Keratinocyte (primary cell): ENCODE measurements around the gene ZNF142. TPM values are rescaled to one million over a fixed set of nuclear protein-coding genes. Genes with fewer than 3 reads are reported as not detected.

Experiments
- DNase-seq: peaks from one replicate; pipeline ENCODE4 v3.0.0-alpha.2; 2011; ENCODE audit warnings: low read depth, missing footprints, low spot score
- FAIRE-seq: peaks from 2 replicates; lab custom pipeline; 2011; peaks lifted over from hg19 to GRCh38; lab: Jason Lieb, UNC
- H2AFZ ChIP-seq: 2 replicates; pipeline ENCODE4 v1.6.0; 2012; ENCODE audit warnings: low read length, control low read depth, inconsistent platforms; ENCODE audit not compliant: control insufficient read depth
- H3K27ac ChIP-seq: 2 replicates; pipeline ENCODE4 v1.5.1; 2011; ENCODE audit warnings: low read length; ENCODE audit not compliant: control insufficient read depth, insufficient read depth
- H3K27me3 ChIP-seq: 3 replicates; pipeline ENCODE4 v1.6.0; 2011; ENCODE audit warnings: low read length; ENCODE audit not compliant: control insufficient read depth, insufficient read depth; ENCODE audit errors: extremely low read depth
- H3K36me3 ChIP-seq, 2 experiments: 2 replicates in 1 of 2; 3 replicates in 1 of 2; pipeline ENCODE4 v1.5.1; 2011; ENCODE audit warnings: low read length in 2 of 2, mild to moderate bottlenecking in 1 of 2; ENCODE audit not compliant: control insufficient read depth in 2 of 2, insufficient read depth in 2 of 2; ENCODE audit errors: extremely low read depth in 1 of 2
- H3K4me1 ChIP-seq: 3 replicates; pipeline ENCODE4 v1.5.1; 2011; ENCODE audit warnings: low read length; ENCODE audit not compliant: control insufficient read depth, insufficient read depth; ENCODE audit errors: extremely low read depth
- H3K4me2 ChIP-seq: 3 replicates; pipeline ENCODE4 v1.6.0; 2011; ENCODE audit warnings: low read depth, low read length; ENCODE audit not compliant: control insufficient read depth, insufficient read depth; ENCODE audit errors: extremely low read depth
- H3K4me3 ChIP-seq, 3 experiments: fragments of 200-600 bp in 1 of 3; sonication (generic) in 1 of 3; 2 replicates in 2 of 3; 3 replicates in 1 of 3; pipeline ENCODE4 v1.5.1; 2011 to 2016; ENCODE audit warnings: low read length in 3 of 3, mild to moderate bottlenecking in 3 of 3, control low read depth in 2 of 3, inconsistent platforms in 1 of 3, low read depth in 1 of 3, mixed read lengths in 1 of 3, mixed run types in 1 of 3, moderate library complexity in 1 of 3; ENCODE audit not compliant: control insufficient read depth in 2 of 3, insufficient read depth in 2 of 3; ENCODE audit errors: extremely low read depth in 1 of 3
- H3K79me2 ChIP-seq: 2 replicates; pipeline ENCODE4 v1.6.0; 2012; ENCODE audit warnings: low read length; ENCODE audit not compliant: control insufficient read depth, insufficient read depth
- H3K9ac ChIP-seq: 3 replicates; pipeline ENCODE4 v1.6.0; 2011; ENCODE audit warnings: low read length; ENCODE audit not compliant: control insufficient read depth, insufficient read depth; ENCODE audit errors: extremely low read depth
- H3K9me1 ChIP-seq: 3 replicates; pipeline ENCODE4 v1.6.0; 2011; ENCODE audit warnings: low read length; ENCODE audit not compliant: control insufficient read depth, insufficient read depth; ENCODE audit errors: extremely low read depth
- H3K9me3 ChIP-seq: 2 replicates; pipeline ENCODE4 v1.5.1; 2012; ENCODE audit warnings: low read depth, low read length; ENCODE audit not compliant: control insufficient read depth
- H4K20me1 ChIP-seq: 3 replicates; pipeline ENCODE4 v1.6.0; 2011; ENCODE audit warnings: low read length; ENCODE audit not compliant: control insufficient read depth, insufficient read depth; ENCODE audit errors: extremely low read depth
- EZH2 ChIP-seq: IDR thresholded peaks from one replicate; pipeline ENCODE4 v1.6.1; 2012; ENCODE audit warnings: inconsistent platforms, mild to moderate bottlenecking, low read length, moderate library complexity
- dilution Hi-C: fragments of 300-500 bp; cut with MboI; formaldehyde crosslinking; loops from one replicate; pipeline ENCODE4 v1.7.0; 2020; ENCODE audit warnings: low sequenced_read_pairs; ENCODE audit not compliant: extremely low pct_ligation_motif_present
- polyA plus RNA-seq, 5 experiments: library from polyadenylated mRNA; depleted of rRNA in 3 of 5; stranded (reverse) in 3 of 5; stranded (forward) in 1 of 5; unstranded in 1 of 5; fragments of >200 nt; gene quantifications; 1 replicate in 1 of 5; 2 replicates in 3 of 5; 3 replicates in 1 of 5; pipeline versions ENCODE4 v1.2.1 to v1.2.3, GENCODE V29; 2011 to 2012; ENCODE audit warnings: missing spikeins in 2 of 5, low read depth in 1 of 5, low replicate concordance in 1 of 5
- TF ChIP-seq, protein P1 (sequence below), 3 experiments: IDR thresholded peaks in 1 of 3; conservative IDR thresholded peaks in 1 of 3; optimal IDR thresholded peaks in 1 of 3; 2 replicates in 2 of 3; 3 replicates in 1 of 3; pipeline versions ENCODE3 to v1.5.1; 2011; ENCODE audit warnings: low read length in 3 of 3, mild to moderate bottlenecking in 3 of 3, moderate library complexity in 2 of 3, control low read depth in 1 of 3, inconsistent platforms in 1 of 3; ENCODE audit not compliant: insufficient read depth in 2 of 3; ENCODE audit errors: extremely low read depth in 1 of 3

Gene ZNF142
- polyA plus RNA-seq, 1 donor (not counting 4 experiments of a cell fraction or from before 2014, with no cell fraction given): 4.5 TPM

GRCh38 chr2:218642786-218643185, 16.6 kb downstream of the ZNF142 start:
- no peak overlapping the region for H3K9ac ChIP-seq
- dilution Hi-C loops: no loop called here

DNA sequence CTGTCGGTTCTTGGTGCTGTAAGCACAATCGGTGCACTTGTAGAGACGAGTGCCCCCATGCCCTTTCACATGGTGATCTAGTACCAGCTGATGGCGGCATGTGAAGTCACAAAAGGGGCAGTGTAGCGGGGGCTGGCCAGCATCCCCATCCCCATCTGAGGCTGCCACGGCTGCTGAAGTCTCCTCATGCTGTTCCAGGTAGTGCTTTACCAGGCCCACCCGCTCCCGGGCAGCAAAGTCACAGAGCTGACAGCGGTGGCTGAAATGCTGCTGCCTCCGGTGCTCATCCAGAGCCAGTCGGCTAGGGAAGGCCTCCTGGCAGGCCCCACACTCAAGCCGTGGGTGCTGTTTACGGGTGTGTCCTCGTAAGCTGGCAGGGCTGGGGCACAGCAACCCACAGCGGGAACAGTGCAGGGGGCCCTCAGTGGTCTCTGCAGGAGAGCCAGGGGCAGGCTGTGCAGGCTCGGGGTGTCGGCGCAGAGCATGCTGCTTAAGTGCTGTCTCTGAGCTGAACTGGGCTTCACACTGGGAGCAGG, 17.2 kb downstream of the ZNF142 start:
- no peak overlapping the region for H3K27ac ChIP-seq
- dilution Hi-C loops: no loop called here
- FAIRE-seq: no peak

More at GRCh38 chr2:218642786-218643185, 16.6 kb downstream of the ZNF142 start:
- no peaks in the 10 kb centered on the region for H3K27me3 ChIP-seq
- peaks cover 14% of the 10 kb centered on the region for H3K79me2 ChIP-seq
- DNase-seq (no peak), FAIRE-seq (no peak)
- H2AFZ ChIP-seq: no peak overlapping the region
- no peaks in the 10 kb centered on the region for H3K9me3 ChIP-seq
- H4K20me1 ChIP-seq: peaks cover 3% of the 10 kb centered on the region
- no peaks in the 10 kb centered on the region for H3K9me1 ChIP-seq
- TF ChIP-seq, protein P1, sequence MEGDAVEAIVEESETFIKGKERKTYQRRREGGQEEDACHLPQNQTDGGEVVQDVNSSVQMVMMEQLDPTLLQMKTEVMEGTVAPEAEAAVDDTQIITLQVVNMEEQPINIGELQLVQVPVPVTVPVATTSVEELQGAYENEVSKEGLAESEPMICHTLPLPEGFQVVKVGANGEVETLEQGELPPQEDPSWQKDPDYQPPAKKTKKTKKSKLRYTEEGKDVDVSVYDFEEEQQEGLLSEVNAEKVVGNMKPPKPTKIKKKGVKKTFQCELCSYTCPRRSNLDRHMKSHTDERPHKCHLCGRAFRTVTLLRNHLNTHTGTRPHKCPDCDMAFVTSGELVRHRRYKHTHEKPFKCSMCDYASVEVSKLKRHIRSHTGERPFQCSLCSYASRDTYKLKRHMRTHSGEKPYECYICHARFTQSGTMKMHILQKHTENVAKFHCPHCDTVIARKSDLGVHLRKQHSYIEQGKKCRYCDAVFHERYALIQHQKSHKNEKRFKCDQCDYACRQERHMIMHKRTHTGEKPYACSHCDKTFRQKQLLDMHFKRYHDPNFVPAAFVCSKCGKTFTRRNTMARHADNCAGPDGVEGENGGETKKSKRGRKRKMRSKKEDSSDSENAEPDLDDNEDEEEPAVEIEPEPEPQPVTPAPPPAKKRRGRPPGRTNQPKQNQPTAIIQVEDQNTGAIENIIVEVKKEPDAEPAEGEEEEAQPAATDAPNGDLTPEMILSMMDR (optimal IDR thresholded peaks at IDR 0.05 in 1 of 3, IDR thresholded peaks at IDR 0.05 in 1 of 3, conservative IDR thresholded peaks at IDR 0.05 in 1 of 3; ENCODE audit: extremely low read depth in 1 of 3, insufficient read depth in 2 of 3, low read length in 3 of 3): no peak
- TF ChIP-seq EZH2: no peak
- H3K36me3 ChIP-seq: peaks cover 42 to 65% of the 10 kb centered on the region in 2 experiments
- no peak overlapping the region for H3K27ac ChIP-seq
- H3K4me2 ChIP-seq: no peak overlapping the region
- no peak overlapping the region for H3K4me3 ChIP-seq
- peaks cover 23% of the 10 kb centered on the region for H3K4me1 ChIP-seq

More for the DNA sequence above, 17.2 kb downstream of the ZNF142 start:
- H3K79me2 ChIP-seq: peaks cover 9% of the 10 kb centered on the region
- no peaks in the 10 kb centered on the region for H3K27me3 ChIP-seq
- no peak overlapping the region for H3K4me2 ChIP-seq
- peaks cover 3% of the 10 kb centered on the region for H4K20me1 ChIP-seq
- H3K9ac ChIP-seq: no peak overlapping the region
- H2AFZ ChIP-seq: no peak overlapping the region
- peaks cover 46 to 64% of the 10 kb centered on the region in 2 experiments for H3K36me3 ChIP-seq
- peaks cover 23% of the 10 kb centered on the region for H3K4me1 ChIP-seq
- TF ChIP-seq, protein P1 (optimal IDR thresholded peaks at IDR 0.05 in 1 of 3, IDR thresholded peaks at IDR 0.05 in 1 of 3, conservative IDR thresholded peaks at IDR 0.05 in 1 of 3; ENCODE audit: extremely low read depth in 1 of 3, insufficient read depth in 2 of 3, low read length in 3 of 3): no peak
- H3K9me3 ChIP-seq: no peaks in the 10 kb centered on the region
- H3K4me3 ChIP-seq: no peak overlapping the region
- DNase-seq: no peak
- H3K9me1 ChIP-seq: no peaks in the 10 kb centered on the region
